HCT116 (cell line): Measurements from ENCODE around the gene DNAJC7. TPM values are rescaled to one million over a fixed set of nuclear protein-coding genes. Genes with fewer than 3 reads are reported as not detected.

Source experiments
- ATAC-seq: fragments of 200-7000 bp; cut with Tn5 transposase; 2 replicates; pipeline ENCODE4 v1.9.1; 2020; ENCODE audit warnings: mild to moderate bottlenecking, moderate library complexity
- BruUV-seq: library from RNA; stranded (reverse); fragments of 400-500 nt; replicated peaks from 2 replicates; lab custom pipeline; 2021; lab: Mats Ljungman, UMichigan
- CTCF ChIA-PET: fragments of 300-600 bp; sonication (Branson Sonifier 250); formaldehyde crosslinking; loops from one replicate; lab custom pipeline; 2021; ENCODE audit warnings: antibody characterized with exemption; lab: Charles Lee
- POLR2A ChIA-PET: fragments of 300-600, 350-600 bp; sonication (Branson Sonifier 250); formaldehyde crosslinking; loops from one replicate; lab custom pipeline; 2021; ENCODE audit warnings: antibody characterized with exemption; lab: Charles Lee
- RAD21 ChIA-PET, 2 experiments: fragments of 300-600 bp; sonication (Branson Sonifier 250); formaldehyde crosslinking; loops; one replicate each; lab custom pipeline; 2023; ENCODE audit warnings: low total read pairs in 2 of 2; ENCODE audit not compliant: uncharacterized antibody in 2 of 2, unreplicated experiment in 2 of 2, low non-redundant PET in 1 of 2; lab: Charles Lee
- DNase-seq: peaks from one replicate; pipeline ENCODE4 v3.0.0-alpha.2; 2010; ENCODE audit warnings: low read depth, low spot score
- H2AFZ ChIP-seq: fragments of 200-600 bp; shearing (Covaris generic), sonication (generic); 2 replicates; pipeline ENCODE4 v1.6.1; 2017; ENCODE audit warnings: low read depth, mixed run types, mixed read lengths, antibody characterized with exemption, low read length; ENCODE audit not compliant: poor library complexity, severe bottlenecking
- H3K27ac ChIP-seq: 2 replicates; pipeline ENCODE4 v1.5.1; 2012; ENCODE audit warnings: low read depth, low read length
- H3K27me3 ChIP-seq: fragments of 200-600 bp; sonication (generic); 2 replicates; pipeline ENCODE4 v1.6.1; 2016; ENCODE audit warnings: mixed run types, low read length, mixed read lengths; ENCODE audit not compliant: insufficient read depth
- H3K36me3 ChIP-seq, 2 experiments: fragments of 200-500 bp in 1 of 2; fragments of 200-600 bp in 1 of 2; sonication (Bioruptor generic) in 1 of 2; sonication (generic) in 1 of 2; 2 replicates each; pipeline versions ENCODE4 v1.5.1 to v1.6.1; 2014 to 2016; ENCODE audit warnings: low read length in 2 of 2, inconsistent platforms in 1 of 2, mixed read lengths in 1 of 2, mixed run types in 1 of 2; ENCODE audit not compliant: insufficient read depth in 2 of 2, control insufficient read depth in 1 of 2
- H3K4me1 ChIP-seq, 2 experiments: fragments of 200-600 bp in 1 of 2; sonication (generic) in 1 of 2; 2 replicates each; pipeline versions ENCODE4 v1.5.1 to v1.6.1; 2012 to 2017; ENCODE audit warnings: low read length in 2 of 2, inconsistent platforms in 1 of 2, mild to moderate bottlenecking in 1 of 2, mixed read lengths in 1 of 2, mixed run types in 1 of 2, moderate library complexity in 1 of 2; ENCODE audit not compliant: insufficient read depth in 2 of 2, control insufficient read depth in 1 of 2
- H3K4me2 ChIP-seq: fragments of 200-600 bp; sonication (generic); 2 replicates; pipeline ENCODE4 v1.6.1; 2017; ENCODE audit warnings: mixed run types, low read length, mixed read lengths
- H3K4me3 ChIP-seq, 2 experiments: fragments of 200-600 bp in 1 of 2; sonication (generic) in 1 of 2; replicated peaks in 1 of 2; 2 replicates each; pipeline ENCODE4 v1.5.1; 2011 to 2016; ENCODE audit warnings: low read length in 2 of 2, control low read depth in 1 of 2, low read depth in 1 of 2, mild to moderate bottlenecking in 1 of 2, mixed read lengths in 1 of 2, mixed run types in 1 of 2
- H3K79me2 ChIP-seq: fragments of 200-600 bp; sonication (generic); 2 replicates; pipeline ENCODE4 v1.6.1; 2017; ENCODE audit warnings: mild to moderate bottlenecking, mixed run types, low read length, moderate library complexity, mixed read lengths; ENCODE audit not compliant: insufficient read depth
- H3K9ac ChIP-seq: fragments of 200-600 bp; sonication (generic); 2 replicates; pipeline ENCODE4 v1.6.1; 2016; ENCODE audit warnings: low read length, mixed read lengths
- H3K9me2 ChIP-seq: fragments of 200-600 bp; sonication (generic), shearing (Covaris generic); 2 replicates; pipeline ENCODE4 v1.6.1; 2017; ENCODE audit warnings: mixed run types, mild to moderate bottlenecking, moderate library complexity; ENCODE audit not compliant: insufficient read depth
- H3K9me3 ChIP-seq, 2 experiments: fragments of 200-500 bp in 1 of 2; fragments of 200-600 bp in 1 of 2; sonication (Bioruptor generic) in 1 of 2; sonication (generic) in 1 of 2; 2 replicates each; pipeline ENCODE4 v1.6.1; 2014 to 2017; ENCODE audit warnings: low read length in 2 of 2, mixed read lengths in 2 of 2, inconsistent platforms in 1 of 2, low read depth in 1 of 2, mild to moderate bottlenecking in 1 of 2, mixed run types in 1 of 2, moderate library complexity in 1 of 2; ENCODE audit not compliant: control insufficient read depth in 1 of 2, insufficient read depth in 1 of 2
- H4K20me1 ChIP-seq: fragments of 200-600 bp; sonication (generic), shearing (Covaris generic); 2 replicates; pipeline ENCODE4 v1.6.1; 2017; ENCODE audit warnings: mixed run types, mild to moderate bottlenecking, moderate library complexity; ENCODE audit not compliant: insufficient read depth
- CBX3 ChIP-seq: IDR thresholded peaks from 2 replicates; pipeline ENCODE4 v1.6.1; 2012; ENCODE audit warnings: low read depth
- CEBPB ChIP-seq: IDR thresholded peaks from 2 replicates; pipeline ENCODE4 v1.6.1; 2012; ENCODE audit warnings: low read depth
- EGR1 ChIP-seq: IDR thresholded peaks from 2 replicates; pipeline ENCODE4 v1.6.1; 2012; ENCODE audit warnings: low read depth
- EZH2phosphoT487 ChIP-seq: fragments of 200-600 bp; IDR thresholded peaks from 2 replicates; pipeline ENCODE4 v1.6.1; 2018; ENCODE audit warnings: antibody characterized with exemption, borderline replicate concordance
- FOSL1 ChIP-seq: IDR thresholded peaks from 2 replicates; pipeline ENCODE4 v1.6.1; 2012; ENCODE audit warnings: low read depth
- JUND ChIP-seq: IDR thresholded peaks from 2 replicates; pipeline ENCODE4 v1.6.1; 2012
- POLR2A ChIP-seq: IDR thresholded peaks from 2 replicates; pipeline ENCODE4 v1.7.0; 2011; ENCODE audit warnings: borderline replicate concordance; ENCODE audit not compliant: insufficient read depth, insufficient read length; ENCODE audit errors: extremely low read depth
- POLR2AphosphoS5 ChIP-seq: IDR thresholded peaks from 2 replicates; pipeline ENCODE4 v1.6.1; 2011; ENCODE audit warnings: mild to moderate bottlenecking, low read depth, low read length, moderate library complexity
- RAD21 ChIP-seq: IDR thresholded peaks from 2 replicates; pipeline ENCODE4 v1.6.1; 2012; ENCODE audit warnings: low read depth, mild to moderate bottlenecking
- SIN3A ChIP-seq: IDR thresholded peaks from 2 replicates; pipeline ENCODE4 v1.6.1; 2012; ENCODE audit warnings: low read depth
- SRF ChIP-seq: IDR thresholded peaks from 2 replicates; pipeline ENCODE4 v1.6.1; 2012; ENCODE audit warnings: low read depth
- TCF7L2 ChIP-seq: IDR thresholded peaks from 2 replicates; pipeline ENCODE4 v1.7.0; 2011; ENCODE audit warnings: borderline replicate concordance, inconsistent platforms; ENCODE audit not compliant: insufficient read depth, insufficient read length; ENCODE audit errors: extremely low read depth
- YY1 ChIP-seq: IDR thresholded peaks from 2 replicates; pipeline ENCODE4 v1.6.1; 2011; ENCODE audit warnings: low read length, low read depth, moderate library complexity, mild to moderate bottlenecking; ENCODE audit not compliant: insufficient replicate concordance; ENCODE audit errors: extremely low read depth
- ZFX ChIP-seq: fragments of 450-650 bp; IDR thresholded peaks from 2 replicates; pipeline ENCODE4 v1.6.1; 2017
- ZNF274 ChIP-seq: fragments of 200-500 bp; sonication (Bioruptor generic); IDR thresholded peaks from 2 replicates; pipeline ENCODE4 v1.6.1; 2014; ENCODE audit warnings: mild to moderate bottlenecking, low read depth, low read length, inconsistent platforms
- intact Hi-C: fragments of 100-400 bp; cut with micrococcal nuclease; formaldehyde crosslinking; loops from 2 replicates; pipeline ENCODE4 v1.10.0; 2022
- total RNA-seq: library from RNA; stranded (reverse); gene quantifications from one replicate; pipeline ENCODE4 v1.2.1, GENCODE V29; 2021; ENCODE audit not compliant: unreplicated experiment
- TF ChIP-seq, protein P1 (sequence below): IDR thresholded peaks from 2 replicates; pipeline ENCODE4 v1.6.1; 2012
- TF ChIP-seq, protein P2 (sequence below): IDR thresholded peaks from 2 replicates; pipeline ENCODE4 v1.6.1; 2011; ENCODE audit warnings: mild to moderate bottlenecking, low read length, moderate library complexity; ENCODE audit not compliant: insufficient replicate concordance; ENCODE audit errors: extremely low read depth
- TF ChIP-seq, protein P3 (sequence below): IDR thresholded peaks from 2 replicates; pipeline ENCODE4 v1.6.1; 2012

Gene DNAJC7
- total RNA-seq, 1 experiment from 2014 or later = 113 TPM

DNA sequence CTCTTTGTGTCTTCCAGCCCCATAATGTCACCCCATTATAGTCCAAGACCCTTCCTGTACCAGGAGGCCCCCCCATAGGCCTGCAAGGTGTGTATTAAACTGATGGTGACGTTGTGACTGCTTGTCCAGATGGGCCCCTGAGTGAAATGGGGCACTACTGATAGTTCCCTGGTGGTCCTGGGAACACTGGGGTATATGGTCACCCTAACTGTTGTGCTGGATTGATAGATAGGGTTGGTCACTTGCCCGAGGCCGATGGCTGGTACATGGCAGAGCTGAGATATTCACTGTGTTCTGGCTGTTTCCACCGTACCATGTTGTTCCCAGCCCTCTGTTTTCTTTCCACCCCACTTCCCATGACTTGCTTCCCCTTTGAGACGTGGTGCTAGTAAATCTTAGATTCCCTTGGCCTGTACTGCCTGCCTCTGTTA, 46.3 kb downstream of the DNAJC7 start:
- ChIA-PET POLR2A (no interaction called here), CTCF (no interaction called here), RAD21 (no interaction called here)
- DNase-seq = no peak
- Histone ChIP-seq H2AFZ (no peak overlapping the region), H3K79me2 (peaks cover 21% of the 10 kb centered on the region), H3K27me3 (no peaks in the 10 kb centered on the region), H3K4me3 (no peak overlapping the region), H3K9me3 (no peaks in the 10 kb centered on the region), H3K4me1 (peaks cover 0 to 13% of the 10 kb centered on the region in 2 experiments; a peak in 3 of 4 replicates), H3K9ac (no peak overlapping the region), H4K20me1 (no peaks in the 10 kb centered on the region), H3K4me2 (no peak overlapping the region), H3K36me3 (peaks cover 32 to 42% of the 10 kb centered on the region in 2 experiments; a peak in 3 of 4 replicates), H3K27ac (no peak overlapping the region), H3K9me2 (no peaks in the 10 kb centered on the region)
- ATAC-seq = no peak
- TF ChIP-seq POLR2AphosphoS5 = no peak
- no peak for TF ChIP-seq JUND
- TF ChIP-seq FOSL1 = no peak
- no peak for TF ChIP-seq CEBPB
- TF ChIP-seq EGR1 = no peak
- TF ChIP-seq RAD21 = no peak
- no peak for TF ChIP-seq POLR2A
- TSS peak; percentile 5 for BruUV-seq
- intact Hi-C loops = no loop called here

DNA sequence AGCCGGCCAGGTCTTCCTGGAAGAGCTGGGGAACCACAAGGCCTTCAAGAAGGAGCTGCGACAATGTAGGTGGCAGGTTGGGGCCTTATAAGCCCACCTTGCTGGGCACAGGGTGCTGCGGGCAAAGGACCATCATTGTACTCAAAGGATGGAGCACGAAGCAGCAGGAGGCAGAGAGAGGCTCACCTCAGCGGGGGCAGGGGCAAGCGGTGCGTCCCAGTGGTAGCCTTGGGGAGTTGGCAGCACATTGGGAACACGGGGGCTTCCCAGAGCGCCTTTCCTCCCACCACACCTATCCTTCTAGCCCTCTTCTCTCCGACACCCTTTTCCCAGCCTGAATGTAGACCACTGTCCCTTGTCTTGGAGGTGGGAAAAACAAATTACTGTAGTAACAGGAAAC, 48.6 kb downstream of the DNAJC7 start:
- CTCF ChIA-PET = interaction anchor here (1.1 kb wide), 1 partner anchor 133 kb away, joined by 3 read pairs; no protein-coding TSS in a partner anchor
- RAD21 ChIA-PET = no interaction called here
- intact Hi-C loops = loop anchor here (5.0 kb wide), 1 partner anchor 49 kb away; the partner anchor contains the start of gene DNAJC7

More for the DNA sequence above, 48.6 kb downstream of the DNAJC7 start:
- no peaks in the 10 kb centered on the region for H4K20me1 ChIP-seq
- H3K9me3 ChIP-seq = no peaks in the 10 kb centered on the region
- peaks cover 7 to 22% of the 10 kb centered on the region in 2 experiments for H3K4me1 ChIP-seq
- TF ChIP-seq TCF7L2 (no peak), SIN3A (no peak), CBX3 (no peak), ZNF274 (no peak), RAD21 (no peak), CEBPB (no peak), ZFX (no peak), EZH2phosphoT487 (no peak), JUND (no peak), SRF (no peak), POLR2AphosphoS5 (no peak), EGR1 (no peak), YY1 (no peak)
- TF ChIP-seq, protein P1, sequence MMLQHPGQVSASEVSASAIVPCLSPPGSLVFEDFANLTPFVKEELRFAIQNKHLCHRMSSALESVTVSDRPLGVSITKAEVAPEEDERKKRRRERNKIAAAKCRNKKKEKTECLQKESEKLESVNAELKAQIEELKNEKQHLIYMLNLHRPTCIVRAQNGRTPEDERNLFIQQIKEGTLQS = no peak
- TF ChIP-seq, protein P2, sequence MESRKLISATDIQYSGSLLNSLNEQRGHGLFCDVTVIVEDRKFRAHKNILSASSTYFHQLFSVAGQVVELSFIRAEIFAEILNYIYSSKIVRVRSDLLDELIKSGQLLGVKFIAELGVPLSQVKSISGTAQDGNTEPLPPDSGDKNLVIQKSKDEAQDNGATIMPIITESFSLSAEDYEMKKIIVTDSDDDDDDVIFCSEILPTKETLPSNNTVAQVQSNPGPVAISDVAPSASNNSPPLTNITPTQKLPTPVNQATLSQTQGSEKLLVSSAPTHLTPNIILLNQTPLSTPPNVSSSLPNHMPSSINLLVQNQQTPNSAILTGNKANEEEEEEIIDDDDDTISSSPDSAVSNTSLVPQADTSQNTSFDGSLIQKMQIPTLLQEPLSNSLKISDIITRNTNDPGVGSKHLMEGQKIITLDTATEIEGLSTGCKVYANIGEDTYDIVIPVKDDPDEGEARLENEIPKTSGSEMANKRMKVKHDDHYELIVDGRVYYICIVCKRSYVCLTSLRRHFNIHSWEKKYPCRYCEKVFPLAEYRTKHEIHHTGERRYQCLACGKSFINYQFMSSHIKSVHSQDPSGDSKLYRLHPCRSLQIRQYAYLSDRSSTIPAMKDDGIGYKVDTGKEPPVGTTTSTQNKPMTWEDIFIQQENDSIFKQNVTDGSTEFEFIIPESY = no peak
- TF ChIP-seq, protein P3, sequence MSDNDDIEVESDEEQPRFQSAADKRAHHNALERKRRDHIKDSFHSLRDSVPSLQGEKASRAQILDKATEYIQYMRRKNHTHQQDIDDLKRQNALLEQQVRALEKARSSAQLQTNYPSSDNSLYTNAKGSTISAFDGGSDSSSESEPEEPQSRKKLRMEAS = no peak
- DNase-seq = no peak
- H3K27ac ChIP-seq = no peak overlapping the region
- no peak overlapping the region for H3K4me3 ChIP-seq
- POLR2A ChIA-PET = interaction anchor here (1.6 kb wide), 1 partner anchor 14 kb away, joined by 3 read pairs; no protein-coding TSS in a partner anchor
- H2AFZ ChIP-seq = no peak overlapping the region
- no peak overlapping the region for H3K4me2 ChIP-seq
- H3K27me3 ChIP-seq = no peaks in the 10 kb centered on the region
- H3K9me2 ChIP-seq = no peaks in the 10 kb centered on the region
- H3K79me2 ChIP-seq = peaks cover 21% of the 10 kb centered on the region
- BruUV-seq = no TSS peak
- peaks cover 18 to 29% of the 10 kb centered on the region in 2 experiments; a peak in 3 of 4 replicates for H3K36me3 ChIP-seq
- no peak overlapping the region for H3K9ac ChIP-seq
- ATAC-seq = no peak
